Liver (tissue), 9 donors: ENCODE measurements around the gene TOM1L2. TPM values are rescaled to one million over a fixed set of nuclear protein-coding genes. Genes with fewer than 3 reads are reported as not detected.

Source experiments
- DNase-seq: peaks from one replicate; pipeline ENCODE4 v3.0.0-alpha.2; 2017; ENCODE audit warnings: low spot score
- H3K27ac ChIP-seq, 2 donors: one replicate each; pipeline ENCODE4 v1.7.0; 2013; ENCODE audit warnings: inconsistent platforms in 2 of 2, low read length in 2 of 2, control low read depth in 1 of 2, low read depth in 1 of 2, mild to moderate bottlenecking in 1 of 2
- H3K27me3 ChIP-seq, 4 donors: one replicate each; pipeline versions ENCODE4 v1.6.1 to v1.7.0; 2013; ENCODE audit warnings: low read length in 3 of 4, inconsistent platforms in 1 of 4, mild to moderate bottlenecking in 1 of 4, moderate library complexity in 1 of 4; ENCODE audit not compliant: control insufficient read depth in 4 of 4, insufficient read depth in 4 of 4
- H3K36me3 ChIP-seq, 4 donors: one replicate each; pipeline versions ENCODE4 v1.6.1 to v1.7.0; 2013; ENCODE audit warnings: low read length in 3 of 4, mild to moderate bottlenecking in 3 of 4, low read depth in 1 of 4, moderate library complexity in 1 of 4; ENCODE audit not compliant: control insufficient read depth in 4 of 4, insufficient read depth in 3 of 4
- H3K4me1 ChIP-seq, 4 donors: one replicate each; pipeline versions ENCODE4 v1.6.1 to v1.7.0; 2013; ENCODE audit warnings: low read length in 3 of 4, mild to moderate bottlenecking in 3 of 4, moderate library complexity in 1 of 4; ENCODE audit not compliant: control insufficient read depth in 4 of 4, insufficient read depth in 4 of 4
- H3K4me3 ChIP-seq, 3 donors: one replicate each; pipeline versions ENCODE4 v1.6.1 to v1.7.0; 2013; ENCODE audit warnings: low read length in 3 of 3, control low read depth in 1 of 3, low read depth in 1 of 3, mild to moderate bottlenecking in 1 of 3
- H3K9ac ChIP-seq, 2 donors: one replicate each; pipeline ENCODE4 v1.7.0; 2013; ENCODE audit warnings: low read length in 2 of 2, mild to moderate bottlenecking in 2 of 2, moderate library complexity in 2 of 2, control low read depth in 1 of 2, low read depth in 1 of 2
- H3K9me3 ChIP-seq, 4 donors: one replicate each; pipeline versions ENCODE4 v1.6.1 to v1.7.0; 2013; ENCODE audit warnings: low read length in 3 of 4; ENCODE audit not compliant: control insufficient read depth in 4 of 4
- EGR1 ChIP-seq, 2 donors: IDR thresholded peaks; 2 replicates each; pipeline ENCODE4 v1.6.1; 2016 to 2018; ENCODE audit warnings: antibody characterized with exemption in 2 of 2, low read depth in 2 of 2
- FOXA1 ChIP-seq: IDR thresholded peaks from 2 replicates; pipeline ENCODE4 v1.6.1; 2016; ENCODE audit warnings: antibody characterized with exemption
- FOXA2 ChIP-seq: IDR thresholded peaks from 2 replicates; pipeline ENCODE4 v1.6.1; 2016; ENCODE audit warnings: antibody characterized with exemption
- GABPA ChIP-seq, 2 donors: IDR thresholded peaks in 1 of 2; conservative IDR thresholded peaks in 1 of 2; 2 replicates each; pipeline ENCODE4 v1.6.1; 2016; ENCODE audit warnings: antibody characterized with exemption in 2 of 2, mild to moderate bottlenecking in 1 of 2, moderate library complexity in 1 of 2
- HNF4A ChIP-seq, 2 donors: conservative IDR thresholded peaks; 2 replicates each; pipeline ENCODE4 v1.6.1; 2016; ENCODE audit warnings: antibody characterized with exemption in 2 of 2, mild to moderate bottlenecking in 2 of 2
- HNF4G ChIP-seq: IDR thresholded peaks from 2 replicates; pipeline ENCODE4 v1.6.1; 2016; ENCODE audit warnings: antibody characterized with exemption
- JUND ChIP-seq, 2 donors: IDR thresholded peaks; 2 replicates each; pipeline ENCODE4 v1.6.1; 2016; ENCODE audit warnings: antibody characterized with exemption in 2 of 2
- NR2F2 ChIP-seq: IDR thresholded peaks from 2 replicates; pipeline ENCODE4 v1.6.1; 2016; ENCODE audit warnings: antibody characterized with exemption
- RAD21 ChIP-seq, 2 donors: IDR thresholded peaks; 2 replicates each; pipeline ENCODE4 v1.6.1; 2016; ENCODE audit warnings: antibody characterized with exemption in 2 of 2, mild to moderate bottlenecking in 2 of 2
- RXRA ChIP-seq, 2 donors: IDR thresholded peaks; 2 replicates each; pipeline ENCODE4 v1.6.1; 2017 to 2018; ENCODE audit warnings: antibody characterized with exemption in 2 of 2, mild to moderate bottlenecking in 1 of 2
- SP1 ChIP-seq: IDR thresholded peaks from 2 replicates; pipeline ENCODE4 v1.6.1; 2018; ENCODE audit warnings: antibody characterized with exemption, mild to moderate bottlenecking
- TAF1 ChIP-seq: conservative IDR thresholded peaks from 2 replicates; pipeline ENCODE4 v1.6.1; 2016; ENCODE audit warnings: antibody characterized with exemption, mild to moderate bottlenecking
- YY1 ChIP-seq: IDR thresholded peaks from 2 replicates; pipeline ENCODE4 v1.6.1; 2016; ENCODE audit warnings: antibody characterized with exemption, mild to moderate bottlenecking
- WGBS: extraction: QIAGEN DNeasy Blood & Tissue Kit; methylation state at CpG from one replicate; pipeline ENCODE4 v1.1.7; 2013; 5-methylcytosine and 5-hydroxymethylcytosine counted together
- polyA plus RNA-seq, 2 donors: library from polyadenylated mRNA; stranded (reverse) in 1 of 2; unstranded in 1 of 2; fragments of 200-250 nt in 1 of 2; fragments of >200 nt in 1 of 2; fragmentation: Nextera tagmentation in 1 of 2; extraction: Ambion mirVana in 1 of 2; gene quantifications; one replicate each; pipeline versions ENCODE4 v1.2.1 to v1.2.3, GENCODE V29; 2013 to 2015
- total RNA-seq, 2 donors: library from RNA; depleted of rRNA; stranded (reverse); fragments of >200 nt; gene quantifications; one replicate each; pipeline ENCODE4 v1.2.3, GENCODE V29; 2014
- TF ChIP-seq, protein P1 (sequence below): IDR thresholded peaks from 2 replicates; pipeline ENCODE4 v1.6.1; 2016; ENCODE audit warnings: antibody characterized with exemption
- TF ChIP-seq, protein P2 (sequence below): IDR thresholded peaks from 2 replicates; pipeline ENCODE4 v1.6.1; 2016; ENCODE audit warnings: antibody characterized with exemption
- TF ChIP-seq, protein P3 (sequence below): fragments of 150-350 bp; IDR thresholded peaks from 2 replicates; pipeline ENCODE4 v1.5.1; 2017; ENCODE audit warnings: improper control_type of control experiment, low read depth, low read length; ENCODE audit not compliant: missing input control
- TF ChIP-seq, protein P4 (sequence below): IDR thresholded peaks from 2 replicates; pipeline ENCODE4 v1.6.1; 2016; ENCODE audit warnings: antibody characterized with exemption
- TF ChIP-seq, protein P5 (sequence below): IDR thresholded peaks from 2 replicates; pipeline ENCODE4 v1.6.1; 2016; ENCODE audit warnings: antibody characterized with exemption, mild to moderate bottlenecking
- donor health status: healthy.
- donor health status: healthy.
- donor health status: healthy.
- donor health status: healthy.
- donor health status: healthy.

Gene TOM1L2
- total and polyA plus RNA-seq, 4 donors = 5.0 to 24.0 (median 9.3) TPM

DNA sequence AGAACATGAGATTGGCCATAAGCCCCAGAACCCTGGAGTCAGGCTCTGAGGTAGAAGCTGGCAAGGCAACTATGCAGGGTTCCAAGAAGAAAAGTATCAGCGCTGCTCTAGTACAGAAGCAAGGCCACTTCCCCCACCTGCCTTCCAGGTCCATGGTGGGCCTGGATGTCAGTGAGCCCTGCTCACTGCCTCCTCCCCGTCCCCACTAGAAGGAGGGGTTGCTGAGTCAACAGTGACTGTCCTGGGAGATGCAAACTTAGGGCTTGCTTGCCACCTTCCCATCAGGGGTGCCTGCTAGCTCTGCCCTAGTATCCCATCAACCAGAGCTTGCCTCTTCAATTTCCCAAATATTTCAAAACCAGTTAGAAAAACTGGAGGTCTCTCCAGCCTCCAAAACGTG, 105.8 kb downstream of the TOM1L2 start:
- Histone ChIP-seq H3K36me3 (peaks cover 2 to 7% (median 4%) of the 10 kb centered on the region in 4 donors), H3K9ac (no peak overlapping the region), H3K4me1 (peaks cover 0 to 2% (median 0%) of the 10 kb centered on the region in 4 donors), H3K9me3 (no peaks in the 10 kb centered on the region), H3K27ac (no peak overlapping the region), H3K27me3 (no peaks in the 10 kb centered on the region), H3K4me3 (no peak overlapping the region)
- TF ChIP-seq YY1 (no peak), HNF4G (no peak), EGR1 (IDR thresholded peaks at IDR 0.05; ENCODE audit: low read depth in 2 of 2) (no peak), SP1 (no peak), FOXA1 (no peak), HNF4A (conservative IDR thresholded peaks at IDR 0.05) (no peak), JUND (IDR thresholded peaks at IDR 0.05) (no peak), NR2F2 (no peak), GABPA (IDR thresholded peaks at IDR 0.05 in 1 of 2, conservative IDR thresholded peaks at IDR 0.05 in 1 of 2) (no peak), RAD21 (IDR thresholded peaks at IDR 0.05) (no peak), FOXA2 (no peak), TAF1 (no peak), RXRA (IDR thresholded peaks at IDR 0.05) (no peak)
- TF ChIP-seq, protein P1, sequence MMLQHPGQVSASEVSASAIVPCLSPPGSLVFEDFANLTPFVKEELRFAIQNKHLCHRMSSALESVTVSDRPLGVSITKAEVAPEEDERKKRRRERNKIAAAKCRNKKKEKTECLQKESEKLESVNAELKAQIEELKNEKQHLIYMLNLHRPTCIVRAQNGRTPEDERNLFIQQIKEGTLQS = no peak
- TF ChIP-seq, protein P2, sequence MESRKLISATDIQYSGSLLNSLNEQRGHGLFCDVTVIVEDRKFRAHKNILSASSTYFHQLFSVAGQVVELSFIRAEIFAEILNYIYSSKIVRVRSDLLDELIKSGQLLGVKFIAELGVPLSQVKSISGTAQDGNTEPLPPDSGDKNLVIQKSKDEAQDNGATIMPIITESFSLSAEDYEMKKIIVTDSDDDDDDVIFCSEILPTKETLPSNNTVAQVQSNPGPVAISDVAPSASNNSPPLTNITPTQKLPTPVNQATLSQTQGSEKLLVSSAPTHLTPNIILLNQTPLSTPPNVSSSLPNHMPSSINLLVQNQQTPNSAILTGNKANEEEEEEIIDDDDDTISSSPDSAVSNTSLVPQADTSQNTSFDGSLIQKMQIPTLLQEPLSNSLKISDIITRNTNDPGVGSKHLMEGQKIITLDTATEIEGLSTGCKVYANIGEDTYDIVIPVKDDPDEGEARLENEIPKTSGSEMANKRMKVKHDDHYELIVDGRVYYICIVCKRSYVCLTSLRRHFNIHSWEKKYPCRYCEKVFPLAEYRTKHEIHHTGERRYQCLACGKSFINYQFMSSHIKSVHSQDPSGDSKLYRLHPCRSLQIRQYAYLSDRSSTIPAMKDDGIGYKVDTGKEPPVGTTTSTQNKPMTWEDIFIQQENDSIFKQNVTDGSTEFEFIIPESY = no peak
- TF ChIP-seq, protein P3, sequence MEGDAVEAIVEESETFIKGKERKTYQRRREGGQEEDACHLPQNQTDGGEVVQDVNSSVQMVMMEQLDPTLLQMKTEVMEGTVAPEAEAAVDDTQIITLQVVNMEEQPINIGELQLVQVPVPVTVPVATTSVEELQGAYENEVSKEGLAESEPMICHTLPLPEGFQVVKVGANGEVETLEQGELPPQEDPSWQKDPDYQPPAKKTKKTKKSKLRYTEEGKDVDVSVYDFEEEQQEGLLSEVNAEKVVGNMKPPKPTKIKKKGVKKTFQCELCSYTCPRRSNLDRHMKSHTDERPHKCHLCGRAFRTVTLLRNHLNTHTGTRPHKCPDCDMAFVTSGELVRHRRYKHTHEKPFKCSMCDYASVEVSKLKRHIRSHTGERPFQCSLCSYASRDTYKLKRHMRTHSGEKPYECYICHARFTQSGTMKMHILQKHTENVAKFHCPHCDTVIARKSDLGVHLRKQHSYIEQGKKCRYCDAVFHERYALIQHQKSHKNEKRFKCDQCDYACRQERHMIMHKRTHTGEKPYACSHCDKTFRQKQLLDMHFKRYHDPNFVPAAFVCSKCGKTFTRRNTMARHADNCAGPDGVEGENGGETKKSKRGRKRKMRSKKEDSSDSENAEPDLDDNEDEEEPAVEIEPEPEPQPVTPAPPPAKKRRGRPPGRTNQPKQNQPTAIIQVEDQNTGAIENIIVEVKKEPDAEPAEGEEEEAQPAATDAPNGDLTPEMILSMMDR = no peak
- TF ChIP-seq, protein P4, sequence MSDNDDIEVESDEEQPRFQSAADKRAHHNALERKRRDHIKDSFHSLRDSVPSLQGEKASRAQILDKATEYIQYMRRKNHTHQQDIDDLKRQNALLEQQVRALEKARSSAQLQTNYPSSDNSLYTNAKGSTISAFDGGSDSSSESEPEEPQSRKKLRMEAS = no peak
- TF ChIP-seq, protein P5, sequence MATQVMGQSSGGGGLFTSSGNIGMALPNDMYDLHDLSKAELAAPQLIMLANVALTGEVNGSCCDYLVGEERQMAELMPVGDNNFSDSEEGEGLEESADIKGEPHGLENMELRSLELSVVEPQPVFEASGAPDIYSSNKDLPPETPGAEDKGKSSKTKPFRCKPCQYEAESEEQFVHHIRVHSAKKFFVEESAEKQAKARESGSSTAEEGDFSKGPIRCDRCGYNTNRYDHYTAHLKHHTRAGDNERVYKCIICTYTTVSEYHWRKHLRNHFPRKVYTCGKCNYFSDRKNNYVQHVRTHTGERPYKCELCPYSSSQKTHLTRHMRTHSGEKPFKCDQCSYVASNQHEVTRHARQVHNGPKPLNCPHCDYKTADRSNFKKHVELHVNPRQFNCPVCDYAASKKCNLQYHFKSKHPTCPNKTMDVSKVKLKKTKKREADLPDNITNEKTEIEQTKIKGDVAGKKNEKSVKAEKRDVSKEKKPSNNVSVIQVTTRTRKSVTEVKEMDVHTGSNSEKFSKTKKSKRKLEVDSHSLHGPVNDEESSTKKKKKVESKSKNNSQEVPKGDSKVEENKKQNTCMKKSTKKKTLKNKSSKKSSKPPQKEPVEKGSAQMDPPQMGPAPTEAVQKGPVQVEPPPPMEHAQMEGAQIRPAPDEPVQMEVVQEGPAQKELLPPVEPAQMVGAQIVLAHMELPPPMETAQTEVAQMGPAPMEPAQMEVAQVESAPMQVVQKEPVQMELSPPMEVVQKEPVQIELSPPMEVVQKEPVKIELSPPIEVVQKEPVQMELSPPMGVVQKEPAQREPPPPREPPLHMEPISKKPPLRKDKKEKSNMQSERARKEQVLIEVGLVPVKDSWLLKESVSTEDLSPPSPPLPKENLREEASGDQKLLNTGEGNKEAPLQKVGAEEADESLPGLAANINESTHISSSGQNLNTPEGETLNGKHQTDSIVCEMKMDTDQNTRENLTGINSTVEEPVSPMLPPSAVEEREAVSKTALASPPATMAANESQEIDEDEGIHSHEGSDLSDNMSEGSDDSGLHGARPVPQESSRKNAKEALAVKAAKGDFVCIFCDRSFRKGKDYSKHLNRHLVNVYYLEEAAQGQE = no peak
- DNase-seq = no peak
- 91% methylated on average over 3 of the region's 3 CpGs for WGBS
